NCI-H1930 (cell line): ENCODE data around the gene GALNT11.
A peak's percentile ranks its signal among the peaks of the same experiment; 100 is the strongest.

Experiments used
- DNase-seq, 2 experiments: peaks; one replicate each; lab custom pipeline; 2025; lab: John Stamatoyannopoulos, UW

The GALNT11 gene

DNA sequence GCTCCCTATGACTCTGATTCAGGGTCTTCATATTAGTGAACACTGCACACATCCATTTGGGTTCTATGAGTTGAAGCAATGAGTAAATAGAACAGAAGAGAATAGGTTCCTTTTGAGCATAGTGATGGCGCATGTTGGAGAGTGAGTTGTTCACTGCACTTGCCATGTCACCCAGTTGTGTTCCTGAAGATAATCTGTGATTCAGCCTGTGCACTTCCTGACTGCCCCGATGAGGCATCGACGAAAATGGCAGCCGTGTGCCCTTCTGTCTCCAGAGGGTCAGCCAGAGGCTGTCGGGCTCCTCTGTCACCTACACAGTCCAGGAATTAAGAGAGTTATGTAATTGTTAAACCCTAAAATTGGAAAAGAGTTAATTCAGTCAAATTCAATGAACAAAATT is 94.7 kb downstream of the GALNT11 start:
- DNase-seq: no peak

DNA sequence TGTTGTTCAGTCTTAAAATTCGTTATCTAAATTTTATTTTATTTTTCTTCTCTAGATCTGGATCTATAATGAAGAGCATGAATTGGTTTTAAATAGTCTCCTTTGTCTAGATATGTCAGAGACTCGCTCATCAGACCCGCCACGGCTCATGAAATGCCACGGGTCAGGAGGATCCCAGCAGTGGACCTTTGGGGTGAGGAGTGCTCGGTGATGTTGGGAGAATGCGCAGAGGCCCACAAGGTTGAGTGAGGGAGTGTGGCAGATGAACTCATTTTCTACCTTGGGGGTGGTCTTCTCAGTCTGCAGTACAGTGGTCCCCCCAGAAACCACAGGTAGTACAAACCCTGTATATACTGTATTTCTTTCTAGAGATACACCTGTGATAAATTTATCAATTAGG is 95.3 kb downstream of the GALNT11 start:
- no peak for DNase-seq

DNA sequence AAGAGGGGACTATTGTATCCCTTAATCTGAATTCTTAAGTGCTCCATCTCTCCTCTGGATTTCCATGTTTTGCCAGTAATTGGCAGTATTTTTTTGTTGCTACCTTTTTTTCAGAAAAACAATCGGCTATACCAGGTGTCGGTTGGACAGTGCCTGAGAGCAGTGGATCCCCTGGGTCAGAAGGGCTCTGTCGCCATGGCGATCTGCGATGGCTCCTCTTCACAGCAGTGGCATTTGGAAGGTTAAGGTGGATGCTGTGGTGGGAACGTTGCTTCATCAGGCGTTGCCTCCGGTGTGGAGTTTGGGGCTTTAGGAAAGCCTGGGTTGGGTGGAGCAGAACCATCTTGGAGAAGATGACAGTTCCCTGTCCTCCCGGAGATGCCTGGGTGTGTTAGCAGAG is 96.0 kb downstream of the GALNT11 start:
- no peak for DNase-seq

DNA sequence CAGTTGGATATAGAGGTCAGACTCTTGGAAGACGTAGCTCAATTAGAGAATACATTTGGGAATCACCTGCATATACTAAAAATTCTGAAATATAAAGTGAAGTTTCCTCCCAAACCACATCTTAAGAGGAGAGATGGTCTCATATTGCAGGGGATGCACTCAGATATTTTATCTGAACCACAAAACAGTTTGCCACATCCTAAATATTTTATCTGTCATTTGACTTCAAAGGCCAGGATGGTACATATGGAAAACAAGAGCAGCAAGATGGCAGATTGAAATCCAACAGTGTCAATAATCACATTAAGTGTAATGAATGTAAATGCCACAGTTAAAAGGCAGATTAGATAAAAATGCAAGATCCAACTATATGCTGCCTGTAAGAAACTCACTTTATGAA is 97.1 kb downstream of the GALNT11 start:
- no peak for DNase-seq

DNA sequence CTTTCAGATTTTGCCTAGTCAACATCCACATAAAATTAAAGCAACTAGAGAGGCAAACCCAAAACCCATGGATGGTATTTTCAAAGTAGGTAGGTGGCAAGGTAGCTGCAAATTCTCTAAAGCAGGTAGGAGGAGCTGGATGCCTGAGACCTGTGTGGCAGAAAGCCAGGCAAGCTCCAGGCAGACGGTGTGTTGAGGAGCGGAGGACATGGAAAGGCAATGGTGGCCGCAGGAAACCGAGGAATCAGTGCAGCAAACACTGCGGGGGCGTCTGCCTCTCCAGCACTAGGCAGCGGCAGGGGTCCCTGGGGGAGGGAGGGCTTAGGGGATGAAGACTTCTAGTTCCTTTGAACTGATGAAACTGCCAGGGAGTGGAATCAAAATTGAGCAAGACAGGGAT is 101.3 kb downstream of the GALNT11 start:
- DNase-seq: no peak

DNA sequence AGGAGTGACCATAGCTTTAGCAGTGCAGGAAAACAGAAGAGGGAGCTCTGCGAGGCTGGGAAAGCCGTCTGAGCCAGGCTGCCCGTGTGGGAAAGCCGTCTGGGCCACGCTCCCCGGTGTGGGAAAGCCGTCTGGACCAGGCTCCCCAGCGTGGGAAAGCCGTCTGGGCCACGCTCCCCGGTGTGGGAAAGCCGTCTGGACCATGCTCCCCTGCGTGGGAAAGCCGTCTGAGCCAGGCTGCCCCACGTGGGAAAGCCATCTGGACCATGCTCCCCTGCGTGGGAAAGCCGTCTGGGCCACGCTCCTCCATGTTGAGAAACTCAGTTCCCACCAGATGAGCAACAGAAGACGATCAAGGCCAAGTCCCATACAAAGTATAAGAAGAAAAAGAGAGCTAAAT is 101.8 kb downstream of the GALNT11 start:
- DNase-seq: no peak

DNA sequence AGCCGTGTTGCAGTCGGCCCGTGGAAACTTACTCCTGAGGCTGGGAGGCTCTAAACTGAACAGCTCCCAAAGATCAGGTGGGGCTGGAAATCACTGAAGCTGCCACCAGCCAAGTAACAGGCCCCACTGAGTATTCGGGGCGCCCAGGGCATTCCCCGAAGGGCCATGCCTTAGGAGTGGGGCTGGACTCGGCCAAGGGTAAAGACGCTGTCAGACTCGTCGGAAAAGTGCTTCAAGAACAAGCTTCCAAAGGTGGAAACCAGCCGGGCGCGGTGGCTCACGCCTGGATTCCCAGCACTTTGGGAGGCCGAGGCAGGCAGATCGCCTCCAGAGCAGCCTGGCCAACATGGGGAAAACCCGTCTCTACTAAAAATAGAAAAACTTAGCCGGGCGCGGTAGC is 102.8 kb downstream of the GALNT11 start:
- no peak for DNase-seq

DNA sequence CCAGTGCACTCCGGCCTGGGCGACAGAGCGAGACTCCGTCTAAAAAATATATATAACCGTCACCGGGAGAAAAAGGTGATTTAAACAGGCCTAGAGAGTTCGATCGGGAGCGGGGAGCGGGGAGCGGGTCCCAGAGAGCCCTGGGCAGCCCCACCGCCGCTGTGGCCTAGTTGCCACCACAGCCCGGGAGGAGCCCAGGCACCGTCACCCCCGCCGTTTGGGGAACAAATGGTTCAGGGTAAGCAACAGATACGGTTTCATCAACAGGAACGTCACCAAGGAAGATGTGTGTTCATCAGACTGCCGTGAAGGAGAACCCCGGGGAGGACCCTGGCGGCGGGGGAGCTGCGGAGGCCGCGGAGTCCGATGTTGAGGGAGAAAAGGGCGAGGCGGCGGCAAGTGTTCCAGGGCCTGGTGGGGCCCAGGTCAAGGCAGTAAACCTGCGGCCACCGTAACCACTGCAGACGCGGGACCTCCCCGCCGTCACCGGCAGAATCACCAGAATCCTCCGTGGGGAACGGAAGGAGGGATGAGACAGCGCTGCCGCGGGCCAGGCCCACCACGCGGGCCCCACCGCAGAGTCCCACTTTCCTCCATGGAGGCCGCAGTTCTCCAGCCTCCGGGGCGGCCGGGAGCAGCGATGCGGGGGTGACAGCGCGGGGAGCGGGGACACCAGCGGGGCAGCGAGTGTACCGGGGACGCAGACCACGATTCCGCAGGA is 103.4 kb downstream of the GALNT11 start:
- DNase-seq: no peak

DNA sequence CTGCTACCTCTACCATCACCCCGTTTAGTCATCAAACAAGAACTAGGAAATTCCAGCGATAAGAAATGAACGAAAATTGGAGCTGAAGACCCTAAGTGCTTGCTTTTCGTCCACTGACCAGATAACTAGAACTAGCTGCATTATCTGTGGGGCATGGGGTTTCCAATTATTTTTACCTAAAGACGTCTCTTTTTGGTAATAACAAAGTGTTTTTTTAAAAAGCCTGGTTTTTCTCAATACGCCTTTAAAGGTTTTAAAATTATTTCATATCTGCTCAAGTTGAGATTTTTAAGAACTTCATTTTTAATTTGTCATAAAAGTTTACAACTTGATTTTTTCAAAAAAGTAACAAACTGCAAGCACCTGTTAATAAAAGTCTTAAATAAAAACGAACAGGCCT is 104.2 kb downstream of the GALNT11 start:
- DNase-seq: no peak

DNA sequence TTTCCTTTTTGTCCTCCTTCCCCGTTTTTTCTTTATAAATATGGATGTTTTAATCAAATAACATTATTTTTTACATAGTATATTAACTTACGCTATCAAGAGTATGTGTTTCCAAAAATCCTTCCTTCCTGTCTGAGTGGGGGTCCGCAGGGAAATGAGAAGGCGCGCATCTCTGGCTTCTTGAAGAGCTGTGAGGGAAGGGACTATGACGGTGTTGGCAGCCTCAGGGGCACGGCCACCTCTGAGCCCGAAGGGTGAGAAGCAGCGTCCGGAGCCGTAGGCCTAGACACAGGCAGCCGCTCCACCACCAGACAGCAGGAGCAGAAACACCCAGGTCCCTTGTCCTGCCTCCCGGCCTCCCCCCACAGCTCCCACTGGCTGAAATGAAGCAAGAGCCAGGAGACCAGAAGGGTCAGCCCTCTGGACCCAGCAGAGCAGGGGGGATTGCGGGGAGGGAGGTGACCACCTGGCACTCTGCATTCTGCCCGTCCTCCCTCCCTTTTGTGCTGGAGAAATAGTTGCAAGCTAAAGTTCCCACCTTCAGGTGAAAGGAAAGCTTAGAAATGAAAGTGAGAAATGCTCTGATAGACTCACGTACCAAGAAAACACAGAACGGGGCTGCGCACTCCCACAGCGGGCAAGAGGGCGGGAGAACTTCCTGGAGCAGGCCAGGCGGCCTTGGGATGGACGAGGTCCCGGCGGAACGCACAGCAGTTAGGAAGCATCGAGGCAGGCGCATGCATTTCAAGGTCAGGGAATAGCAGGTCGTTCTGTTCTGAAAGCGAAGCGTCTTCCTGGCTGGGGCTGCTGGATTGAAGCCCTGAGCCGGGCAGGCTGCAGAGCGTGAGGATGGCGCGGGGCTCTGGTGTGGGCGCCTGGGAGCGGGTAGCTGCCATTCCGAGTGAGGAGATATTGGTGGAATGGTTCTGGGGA is 105.5 kb downstream of the GALNT11 start:
- no peak for DNase-seq

DNA sequence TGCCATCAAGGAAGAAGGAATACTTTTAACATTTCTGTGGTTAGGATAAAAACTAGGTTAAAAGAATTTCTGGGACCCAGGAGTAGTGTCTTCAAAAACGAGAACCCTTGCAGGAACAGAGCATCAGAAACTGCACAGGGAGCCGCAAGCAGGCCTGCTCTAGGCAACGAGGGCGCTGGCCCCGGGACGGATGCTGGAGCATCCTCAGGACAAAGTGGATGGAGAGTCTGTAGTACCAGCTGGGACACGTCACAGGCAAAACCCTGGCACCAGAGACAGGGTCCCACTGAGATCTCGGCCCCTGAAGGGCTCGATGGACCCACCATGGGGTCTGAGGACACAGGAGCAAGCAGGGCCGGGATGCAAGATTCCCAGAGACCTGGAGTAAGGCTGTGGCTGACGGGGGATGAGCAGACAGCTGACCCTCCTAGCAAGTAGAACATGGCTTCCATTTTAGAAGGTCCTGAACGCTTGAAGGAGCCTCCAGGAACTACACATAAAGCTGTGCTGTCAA is 106.6 kb downstream of the GALNT11 start:
- DNase-seq: no peak

DNA sequence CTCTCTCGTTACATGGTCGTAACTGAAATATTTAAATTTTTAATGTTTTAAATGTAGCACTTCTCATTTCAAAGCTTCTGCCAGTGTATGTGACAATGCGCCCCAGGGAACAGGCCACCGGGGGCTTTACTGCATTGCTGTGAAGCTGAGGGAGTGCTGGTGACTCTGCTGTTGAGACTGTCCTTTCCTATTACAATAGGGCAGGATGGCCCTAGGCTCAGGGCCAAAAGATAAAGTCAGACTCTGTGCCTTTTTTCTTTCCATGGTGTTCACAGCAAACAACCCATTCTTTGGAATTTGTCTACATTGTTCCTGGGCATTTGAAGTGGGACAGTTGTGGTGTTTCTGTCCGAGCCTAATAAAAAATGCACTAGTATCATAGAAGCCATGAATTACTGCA is 107.3 kb downstream of the GALNT11 start:
- DNase-seq: no peak

DNA sequence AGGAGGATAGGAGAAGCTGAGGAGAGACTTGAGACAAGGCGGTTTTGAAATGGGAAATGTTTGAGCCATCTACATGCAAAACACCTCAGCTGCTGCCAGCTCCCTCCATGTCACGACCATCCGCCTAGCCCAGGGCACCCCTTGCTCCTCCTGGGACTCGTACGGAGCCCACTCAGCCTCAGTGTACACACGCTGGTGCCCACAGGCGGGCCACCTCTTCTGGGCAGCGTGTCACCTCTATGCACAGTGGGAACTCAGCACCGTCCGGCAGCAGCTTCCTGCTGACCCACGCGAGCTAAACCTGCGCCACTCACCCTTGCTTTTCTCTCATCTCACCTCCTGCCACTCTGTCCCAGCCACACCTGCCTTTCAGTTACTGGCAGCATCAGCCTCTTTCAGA is 108.3 kb downstream of the GALNT11 start:
- no peak for DNase-seq

DNA sequence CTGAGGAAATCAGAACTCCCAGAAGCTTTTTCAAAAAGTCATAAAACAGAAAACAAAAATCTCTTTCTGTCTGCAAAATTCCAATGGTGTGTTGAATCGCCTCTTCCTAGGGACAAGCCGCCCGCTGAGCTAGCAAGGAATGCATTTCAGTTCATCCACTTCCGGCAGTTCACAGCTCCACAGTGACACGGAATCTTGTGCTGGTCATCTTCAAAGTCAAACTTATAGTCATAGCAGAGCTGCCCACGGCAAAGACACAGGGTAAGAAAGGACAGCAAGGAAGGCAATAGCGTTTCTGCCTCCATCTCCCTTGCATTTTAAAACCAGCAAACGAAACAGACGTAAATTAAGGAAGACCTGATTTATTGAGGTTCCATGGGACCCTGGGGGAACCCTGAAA is 111.2 kb downstream of the GALNT11 start:
- no peak for DNase-seq

DNA sequence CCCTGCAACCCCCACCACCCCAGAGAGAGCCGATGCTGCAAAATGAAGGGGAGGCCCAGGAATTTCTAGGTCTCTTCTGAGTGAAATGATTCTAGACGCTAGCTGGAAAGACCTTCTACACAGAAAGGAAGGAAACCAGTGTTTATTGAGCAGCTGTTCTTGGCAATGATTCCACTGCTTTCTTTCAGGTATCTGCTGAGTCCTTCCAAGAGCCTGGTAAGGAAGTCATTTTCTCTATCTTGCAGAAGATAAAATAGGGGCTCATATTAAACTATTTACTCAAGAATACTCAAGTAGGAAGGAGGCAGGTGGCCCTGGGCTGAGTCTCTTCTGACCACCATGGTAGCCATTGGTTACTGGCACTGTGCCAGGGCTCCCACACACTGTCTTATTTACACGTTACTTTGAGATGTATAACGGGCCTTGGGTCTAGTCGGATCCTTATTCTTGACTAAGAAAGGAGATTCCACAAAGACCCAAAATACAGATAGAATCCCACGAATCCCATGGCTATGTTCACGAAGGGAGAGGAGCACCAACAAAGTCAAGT is 112.1 kb downstream of the GALNT11 start:
- no peak for DNase-seq

DNA sequence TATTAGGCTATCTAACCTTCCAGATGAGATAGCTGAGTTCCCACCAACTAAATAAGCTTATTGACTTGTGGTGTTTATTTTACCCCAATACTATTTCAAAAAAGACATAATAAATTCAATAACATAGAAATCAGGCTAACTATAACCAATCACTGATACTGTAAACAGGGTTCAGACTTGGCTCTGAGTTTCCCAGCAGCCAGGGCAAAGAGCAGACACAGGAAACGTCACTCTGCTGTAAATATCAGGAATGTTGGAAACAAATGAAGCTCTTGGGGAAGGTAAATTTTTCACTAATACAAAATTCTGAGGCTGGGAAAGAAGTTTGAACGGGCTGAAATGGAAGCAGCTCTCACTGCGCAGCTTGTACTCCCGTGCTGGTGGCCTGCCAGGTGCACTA is 114.6 kb downstream of the GALNT11 start:
- no peak for DNase-seq

DNA sequence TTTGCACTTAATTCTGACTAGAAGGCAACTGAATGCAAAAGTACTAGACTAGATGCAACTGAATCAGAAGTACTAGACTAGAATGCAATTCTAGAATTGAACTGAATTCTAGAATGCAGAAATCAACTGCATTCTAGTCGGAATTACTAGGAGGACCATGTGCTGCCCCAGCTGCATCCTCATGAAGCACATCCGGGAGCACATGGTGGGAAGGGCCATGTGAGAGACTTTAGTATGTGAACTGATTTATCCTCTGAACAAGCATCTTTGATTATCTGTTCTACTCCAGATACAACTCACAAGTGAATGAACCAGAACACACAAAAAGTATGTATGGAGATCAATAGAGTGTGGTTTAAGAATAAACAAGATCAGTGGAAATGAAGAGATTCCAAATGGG is 115.1 kb downstream of the GALNT11 start:
- no peak for DNase-seq

DNA sequence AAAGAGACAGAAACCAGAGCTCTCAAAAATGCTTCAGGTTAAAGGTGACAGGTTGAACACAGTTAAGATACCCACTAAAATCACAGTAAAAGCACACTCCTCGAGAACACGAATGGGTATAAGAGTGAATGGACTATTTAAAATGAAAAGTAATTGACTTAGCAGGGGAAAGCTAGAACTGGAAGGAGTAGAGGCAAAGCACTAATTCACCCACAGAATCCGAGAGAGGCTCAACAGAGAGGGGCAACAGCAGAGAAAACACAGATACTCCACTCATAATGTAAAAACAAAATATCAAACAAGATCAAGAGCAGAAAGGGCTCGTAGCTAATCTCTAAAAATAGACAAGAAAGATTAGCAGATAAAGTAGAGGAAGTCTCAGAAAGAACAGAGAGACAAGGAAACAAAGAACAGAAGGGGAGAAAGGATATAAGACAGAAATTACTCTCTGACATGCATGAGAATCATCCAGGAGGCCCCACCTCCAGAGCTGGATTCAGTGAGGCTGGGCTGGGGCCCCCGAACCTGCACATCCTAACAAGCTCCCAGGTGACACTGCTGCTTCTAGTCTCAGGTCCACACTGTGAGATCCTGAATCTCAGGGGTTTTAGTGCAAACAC is 117.6 kb downstream of the GALNT11 start:
- no peak for DNase-seq

DNA sequence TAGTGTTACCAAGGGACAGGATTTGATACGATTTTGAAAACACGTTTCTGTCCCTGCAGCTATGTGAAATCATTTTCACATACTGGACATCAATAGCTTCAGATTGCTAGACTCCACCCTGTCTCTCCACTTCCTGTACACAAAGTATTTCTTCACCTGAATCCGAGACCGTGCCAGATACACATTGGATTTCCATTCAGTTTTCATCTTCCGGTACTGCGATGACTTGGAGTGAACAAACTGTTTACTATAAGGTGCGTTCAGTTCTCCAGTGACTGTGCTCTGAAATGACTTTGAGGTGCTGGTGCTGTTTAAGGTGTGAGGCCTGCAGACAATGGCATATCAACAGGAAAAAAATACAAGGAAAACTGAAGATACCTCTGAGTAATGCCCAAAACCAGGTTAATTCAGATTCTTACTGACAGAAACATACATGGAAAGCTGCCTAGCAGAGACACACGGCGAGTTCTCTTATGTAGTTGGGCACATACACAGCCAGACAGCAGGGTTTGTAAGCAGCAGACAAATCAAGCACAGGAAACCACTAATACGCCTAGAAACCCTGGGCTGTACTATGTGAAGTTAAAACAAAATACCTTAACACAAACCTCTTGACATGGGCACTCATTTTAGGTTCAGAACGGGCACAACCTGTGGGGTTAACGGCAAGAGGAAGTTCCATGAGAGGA is 119.2 kb downstream of the GALNT11 start:
- no peak for DNase-seq

DNA sequence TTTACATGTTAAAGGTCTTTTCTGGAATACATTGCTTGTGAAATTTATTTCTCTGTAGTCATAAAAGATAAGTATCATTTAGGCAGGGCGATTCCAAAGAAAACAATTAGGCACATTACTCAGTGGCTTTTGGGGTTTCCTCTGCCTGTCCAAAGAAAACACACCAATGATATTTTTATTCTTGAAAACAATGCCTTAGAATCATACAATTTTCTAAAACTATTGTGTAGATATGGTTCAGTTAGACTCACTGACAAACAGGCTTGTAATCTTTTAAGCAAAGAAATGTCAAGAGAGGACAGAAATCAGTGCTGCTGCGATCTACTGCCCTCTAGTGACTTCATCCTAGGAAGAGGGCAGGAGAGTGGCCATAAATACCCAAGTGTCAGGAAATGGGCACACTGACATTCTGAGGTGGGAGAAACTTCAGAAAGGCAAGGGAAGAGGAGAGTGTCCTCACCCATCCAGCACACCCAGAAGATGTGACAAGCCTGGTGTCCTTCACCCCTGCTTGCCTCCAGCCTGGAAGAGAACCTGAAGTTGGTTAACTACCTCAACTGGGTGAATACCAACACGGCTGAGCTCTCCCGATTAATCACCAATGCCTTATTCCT is 120.5 kb downstream of the GALNT11 start:
- peak in 1 of 2 experiments; percentile 18 for DNase-seq

DNA sequence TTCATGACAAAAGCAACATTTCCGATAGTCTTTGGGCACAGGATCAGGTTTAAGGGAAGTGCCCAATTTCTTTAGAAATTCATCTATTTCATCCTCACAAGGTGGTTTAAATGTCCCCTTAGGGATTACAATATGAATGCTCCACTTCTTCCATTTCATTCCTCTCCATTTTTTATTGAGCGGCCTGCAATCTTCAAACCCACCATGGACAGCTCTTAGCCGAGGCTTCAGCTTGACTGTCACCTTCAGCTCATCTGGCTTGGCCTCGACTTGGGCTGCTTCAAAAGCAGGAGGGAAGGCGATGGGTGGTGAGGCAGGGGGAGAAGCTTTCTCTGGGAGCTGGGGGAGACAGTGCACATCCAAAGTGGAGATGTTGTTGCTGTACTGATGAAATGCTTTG is 123.2 kb downstream of the GALNT11 start:
- DNase-seq: no peak
